ENCODE data around the gene PRDM16. TPM values are rescaled to one million over a fixed set of nuclear protein-coding genes. Genes with fewer than 3 reads are reported as not detected.

The PRDM16 gene
- total and polyA plus RNA-seq, 4 donors, result 0.05 to 0.67 (median 0.19) TPM

- Histone ChIP-seq H3K27me3 (ENCODE audit: control insufficient read depth in 4 of 4, insufficient read depth in 4 of 4, low read length in 3 of 4) (no peaks in the 10 kb centered on the region), H3K27ac (ENCODE audit: low read depth in 1 of 2, low read length in 2 of 2) (no peak overlapping the region), H3K9me3 (ENCODE audit: control insufficient read depth in 4 of 4, low read length in 3 of 4) (no peaks in the 10 kb centered on the region), H3K36me3 (ENCODE audit: control insufficient read depth in 4 of 4, insufficient read depth in 3 of 4, low read depth in 1 of 4, low read length in 3 of 4) (no peaks in the 10 kb centered on the region), H3K4me1 (ENCODE audit: control insufficient read depth in 4 of 4, insufficient read depth in 4 of 4, low read length in 3 of 4) (peaks cover 2 to 10% (median 6%) of the 10 kb centered on the region in 4 donors), H3K4me3 (ENCODE audit: low read depth in 1 of 3, low read length in 3 of 3) (no peak overlapping the region), H3K9ac (ENCODE audit: low read depth in 1 of 2, low read length in 2 of 2) (no peak overlapping the region)
- TF ChIP-seq FOXA2 (IDR thresholded peaks at IDR 0.05) (no peak), RXRA (IDR thresholded peaks at IDR 0.05) (no peak), EGR1 (IDR thresholded peaks at IDR 0.05; ENCODE audit: low read depth in 2 of 2) (no peak), NR2F2 (IDR thresholded peaks at IDR 0.05) (no peak), ZBTB33 (IDR thresholded peaks at IDR 0.05) (no peak), SP1 (IDR thresholded peaks at IDR 0.05) (no peak), TAF1 (conservative IDR thresholded peaks at IDR 0.05) (no peak), ATF3 (IDR thresholded peaks at IDR 0.05) (no peak), REST (IDR thresholded peaks at IDR 0.05) (no peak), HNF4G (IDR thresholded peaks at IDR 0.05) (no peak), GABPA (IDR thresholded peaks at IDR 0.05 in 1 of 2, conservative IDR thresholded peaks at IDR 0.05 in 1 of 2) (no peak), FOXA1 (IDR thresholded peaks at IDR 0.05) (no peak)
- DNase-seq (ENCODE audit: low spot score), result no peak
- WGBS, result 94% methylated on average over 11 of the region's 11 CpGs
Measured at GRCh38 chr1:3464649-3465025, 395.6 kb downstream of the PRDM16 start.

- Histone ChIP-seq H3K36me3 (ENCODE audit: control insufficient read depth in 4 of 4, insufficient read depth in 3 of 4, low read depth in 1 of 4, low read length in 3 of 4) (no peaks in the 10 kb centered on the region), H3K4me3 (ENCODE audit: low read depth in 1 of 3, low read length in 3 of 3) (no peak overlapping the region), H3K27ac (ENCODE audit: low read depth in 1 of 2, low read length in 2 of 2) (no peak overlapping the region), H3K4me1 (ENCODE audit: control insufficient read depth in 4 of 4, insufficient read depth in 4 of 4, low read length in 3 of 4) (peaks cover under 1 to 5% (median 3%) of the 10 kb centered on the region in 4 donors), H3K9ac (ENCODE audit: low read depth in 1 of 2, low read length in 2 of 2) (no peak overlapping the region), H3K9me3 (ENCODE audit: control insufficient read depth in 4 of 4, low read length in 3 of 4) (no peaks in the 10 kb centered on the region), H3K27me3 (ENCODE audit: control insufficient read depth in 4 of 4, insufficient read depth in 4 of 4, low read length in 3 of 4) (no peaks in the 10 kb centered on the region)
- DNase-seq (ENCODE audit: low spot score), result no peak
- WGBS, result 88% methylated on average over 28 of the region's 28 CpGs
- TF ChIP-seq NR2F2 (IDR thresholded peaks at IDR 0.05), result no peak
- no peak for TF ChIP-seq HNF4G (IDR thresholded peaks at IDR 0.05)
- TF ChIP-seq ATF3 (IDR thresholded peaks at IDR 0.05), result no peak
- no peak for TF ChIP-seq ZBTB33 (IDR thresholded peaks at IDR 0.05)
- TF ChIP-seq JUND (IDR thresholded peaks at IDR 0.05), result no peak
- no peak for TF ChIP-seq RXRA (IDR thresholded peaks at IDR 0.05)
- no peak for TF ChIP-seq TAF1 (conservative IDR thresholded peaks at IDR 0.05)
- no peak for TF ChIP-seq FOXA2 (IDR thresholded peaks at IDR 0.05)
- no peak for TF ChIP-seq SP1 (IDR thresholded peaks at IDR 0.05)
- no peak for TF ChIP-seq RAD21 (IDR thresholded peaks at IDR 0.05)
- TF ChIP-seq HNF4A (conservative IDR thresholded peaks at IDR 0.05), result no peak
- TF ChIP-seq EGR1 (IDR thresholded peaks at IDR 0.05; ENCODE audit: low read depth in 2 of 2), result no peak
Measured at GRCh38 chr1:3465091-3465934, 396.3 kb downstream of the PRDM16 start.
